NCI-H345 (cell line): ENCODE measurements around the gene HOXA5.

Source experiments
- DNase-seq: peaks from one replicate; lab custom pipeline; 2025; lab: John Stamatoyannopoulos, UW

The HOXA5 gene

GRCh38 chr7:27143023-27143949 is at the start of gene HOXA5:
TSS of gene HOXA5 (minus strand) at chr7:27143681. CDS start at chr7:27143607, 74 bp downstream.
- DNase-seq, result no peak

GRCh38 chr7:27192546-27193334 is 49.3 kb upstream of the HOXA5 start:
- no peak for DNase-seq

GRCh38 chr7:27191833-27192545 is 48.5 kb upstream of the HOXA5 start:
- DNase-seq, result no peak

- DNase-seq, result no peak
These were observed 47.8 kb upstream of the HOXA5 start for GRCh38 chr7:27191161-27191731.

- DNase-seq, result no peak
These were observed 46.7 kb upstream of the HOXA5 start for GRCh38 chr7:27189997-27190748.

- no peak for DNase-seq
These were observed 46.0 kb upstream of the HOXA5 start for GRCh38 chr7:27189295-27189996.

GRCh38 chr7:27188386-27189294 is 45.2 kb upstream of the HOXA5 start:
- no peak for DNase-seq

- no peak for DNase-seq
These were observed 44.2 kb upstream of the HOXA5 start for GRCh38 chr7:27187475-27188385.

- no peak for DNase-seq
These were observed 43.4 kb upstream of the HOXA5 start for GRCh38 chr7:27186668-27187474.

GRCh38 chr7:27185854-27186667 is 42.6 kb upstream of the HOXA5 start:
- DNase-seq, result no peak

GRCh38 chr7:27185013-27185853 is 41.8 kb upstream of the HOXA5 start, which contains the start of gene HOXA11:
TSS of gene HOXA11 (minus strand) at chr7:27185232. CDS start at chr7:27185144, 88 bp downstream.
- no peak for DNase-seq

- DNase-seq, result no peak
These were observed 41.0 kb upstream of the HOXA5 start for GRCh38 chr7:27184337-27185012.

- DNase-seq, result no peak
These were observed 40.3 kb upstream of the HOXA5 start for GRCh38 chr7:27183682-27184336.

GRCh38 chr7:27182861-27183681 is 39.6 kb upstream of the HOXA5 start:
- no peak for DNase-seq
